ENCODE measurements around the gene RIMBP2. TPM values are rescaled to one million over a fixed set of nuclear protein-coding genes. Genes with fewer than 3 reads are reported as not detected.
A peak's percentile ranks its signal among the peaks of the same experiment; 100 is the strongest.

The RIMBP2 gene
- polyA plus RNA-seq, 1 donor from 2014 or later: 14.6 TPM

DNA sequence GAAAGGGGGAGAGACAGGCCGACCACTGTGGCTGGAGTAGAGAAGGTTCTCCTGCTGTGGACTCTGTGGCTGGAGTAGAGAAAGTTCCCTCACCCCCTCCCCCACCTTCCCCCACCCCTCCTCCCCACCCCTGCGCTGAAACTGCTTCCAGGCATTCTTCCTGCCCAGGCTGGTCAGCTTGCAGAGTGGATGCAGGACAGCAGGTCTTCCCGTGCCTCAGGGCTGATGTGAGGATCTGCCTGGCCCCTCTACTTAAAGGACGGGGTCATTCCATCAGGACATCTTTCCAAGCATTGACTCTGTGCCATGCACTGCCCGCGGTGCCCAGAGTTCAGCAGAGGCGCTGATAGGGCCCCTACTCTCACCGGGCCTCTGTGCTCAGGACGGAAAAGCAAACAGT lies 13.2 kb upstream of the RIMBP2 start:
- Histone ChIP-seq H3K4me2 (ENCODE audit: low read length) (no peak overlapping the region), H3K36me3 (ENCODE audit: insufficient read depth, low read length) (no peaks in the 10 kb centered on the region), H3K27me3 (ENCODE audit: insufficient read depth, low read depth, low read length) (no peaks in the 10 kb centered on the region), H2AFZ (ENCODE audit: low read depth, low read length) (no peak overlapping the region), H3K9me3 (ENCODE audit: low read length) (peaks cover 3% of the 10 kb centered on the region), H3K4me3 (ENCODE audit: low read length) (no peak overlapping the region), H3K27ac (ENCODE audit: low read length) (no peak overlapping the region), H4K20me1 (ENCODE audit: insufficient read depth) (no peaks in the 10 kb centered on the region), H3K9me2 (ENCODE audit: insufficient read depth, low read length) (no peaks in the 10 kb centered on the region), H3F3A (ENCODE audit: insufficient read depth, low read length, poor library complexity, severe bottlenecking) (no peaks in the 10 kb centered on the region), H3K79me2 (replicated peaks; ENCODE audit: insufficient read depth, low read length) (no peaks in the 10 kb centered on the region), H3K9ac (ENCODE audit: low read length) (no peak overlapping the region)
- TF ChIP-seq SMC3 (conservative IDR thresholded peaks at IDR 0.05; ENCODE audit: poor library complexity): no peak

DNA sequence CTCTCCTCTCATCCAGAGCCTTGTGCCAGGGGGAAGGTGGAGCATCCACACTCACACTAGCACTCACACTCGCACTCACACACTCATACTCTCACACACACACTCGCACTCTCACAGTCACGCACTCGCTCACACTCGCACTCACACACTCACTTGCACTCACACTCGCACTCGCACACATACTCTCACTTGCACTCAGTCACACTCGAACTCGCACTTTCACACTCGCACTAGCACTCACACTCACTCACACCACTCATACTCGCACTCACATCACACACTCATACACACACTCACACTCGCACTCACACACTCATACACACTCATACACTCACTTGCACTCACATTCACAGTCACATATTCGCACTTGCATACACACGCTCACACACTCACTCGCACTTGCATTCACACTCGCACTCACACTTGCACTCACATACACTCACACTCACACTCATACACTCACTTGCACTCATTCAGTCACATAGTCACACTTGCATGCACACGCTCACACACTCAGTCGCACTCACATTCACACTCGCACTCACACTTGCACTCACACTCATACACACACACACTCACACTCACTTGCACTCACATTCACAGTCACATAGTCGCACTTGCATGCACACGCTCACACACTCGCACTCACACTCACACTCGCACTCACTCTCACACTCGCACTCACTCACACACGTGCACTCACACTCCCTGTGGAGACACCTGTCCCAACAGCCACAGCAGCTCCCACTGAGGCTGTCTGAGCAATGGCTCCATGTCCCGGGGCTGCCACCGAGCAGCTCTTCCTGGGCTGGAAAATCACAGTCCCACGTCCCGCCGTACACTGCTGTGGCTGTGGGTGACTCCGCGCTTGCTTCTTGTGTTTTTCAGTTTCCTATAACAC lies 12.3 kb upstream of the RIMBP2 start:
- Histone ChIP-seq H3K9me2 (ENCODE audit: insufficient read depth, low read length) (no peaks in the 10 kb centered on the region), H3F3A (ENCODE audit: insufficient read depth, low read length, poor library complexity, severe bottlenecking) (no peaks in the 10 kb centered on the region), H4K20me1 (ENCODE audit: insufficient read depth) (no peaks in the 10 kb centered on the region), H3K9me3 (ENCODE audit: low read length) (peaks cover 3% of the 10 kb centered on the region), H3K4me2 (ENCODE audit: low read length) (no peak overlapping the region), H3K9ac (ENCODE audit: low read length) (no peak overlapping the region), H3K27ac (ENCODE audit: low read length) (no peak overlapping the region), H3K79me2 (replicated peaks; ENCODE audit: insufficient read depth, low read length) (no peaks in the 10 kb centered on the region), H2AFZ (ENCODE audit: low read depth, low read length) (no peak overlapping the region), H3K27me3 (ENCODE audit: insufficient read depth, low read depth, low read length) (no peaks in the 10 kb centered on the region), H3K36me3 (ENCODE audit: insufficient read depth, low read length) (no peaks in the 10 kb centered on the region), H3K4me3 (ENCODE audit: low read length) (no peak overlapping the region)
- TF ChIP-seq EZH2 (IDR thresholded peaks at IDR 0.05; ENCODE audit: borderline replicate concordance, insufficient read depth, low read length, poor library complexity, severe bottlenecking) (no peak), EP300 (conservative IDR thresholded peaks at IDR 0.05; ENCODE audit: poor library complexity, severe bottlenecking) (no peak), POLR2AphosphoS5 (IDR thresholded peaks at IDR 0.05) (peak; percentile 58), RAD21 (conservative IDR thresholded peaks at IDR 0.05) (no peak), TAF1 (IDR thresholded peaks at IDR 0.05; ENCODE audit: low read depth) (no peak), SMC3 (conservative IDR thresholded peaks at IDR 0.05; ENCODE audit: poor library complexity) (no peak)
- TF ChIP-seq, protein P1, sequence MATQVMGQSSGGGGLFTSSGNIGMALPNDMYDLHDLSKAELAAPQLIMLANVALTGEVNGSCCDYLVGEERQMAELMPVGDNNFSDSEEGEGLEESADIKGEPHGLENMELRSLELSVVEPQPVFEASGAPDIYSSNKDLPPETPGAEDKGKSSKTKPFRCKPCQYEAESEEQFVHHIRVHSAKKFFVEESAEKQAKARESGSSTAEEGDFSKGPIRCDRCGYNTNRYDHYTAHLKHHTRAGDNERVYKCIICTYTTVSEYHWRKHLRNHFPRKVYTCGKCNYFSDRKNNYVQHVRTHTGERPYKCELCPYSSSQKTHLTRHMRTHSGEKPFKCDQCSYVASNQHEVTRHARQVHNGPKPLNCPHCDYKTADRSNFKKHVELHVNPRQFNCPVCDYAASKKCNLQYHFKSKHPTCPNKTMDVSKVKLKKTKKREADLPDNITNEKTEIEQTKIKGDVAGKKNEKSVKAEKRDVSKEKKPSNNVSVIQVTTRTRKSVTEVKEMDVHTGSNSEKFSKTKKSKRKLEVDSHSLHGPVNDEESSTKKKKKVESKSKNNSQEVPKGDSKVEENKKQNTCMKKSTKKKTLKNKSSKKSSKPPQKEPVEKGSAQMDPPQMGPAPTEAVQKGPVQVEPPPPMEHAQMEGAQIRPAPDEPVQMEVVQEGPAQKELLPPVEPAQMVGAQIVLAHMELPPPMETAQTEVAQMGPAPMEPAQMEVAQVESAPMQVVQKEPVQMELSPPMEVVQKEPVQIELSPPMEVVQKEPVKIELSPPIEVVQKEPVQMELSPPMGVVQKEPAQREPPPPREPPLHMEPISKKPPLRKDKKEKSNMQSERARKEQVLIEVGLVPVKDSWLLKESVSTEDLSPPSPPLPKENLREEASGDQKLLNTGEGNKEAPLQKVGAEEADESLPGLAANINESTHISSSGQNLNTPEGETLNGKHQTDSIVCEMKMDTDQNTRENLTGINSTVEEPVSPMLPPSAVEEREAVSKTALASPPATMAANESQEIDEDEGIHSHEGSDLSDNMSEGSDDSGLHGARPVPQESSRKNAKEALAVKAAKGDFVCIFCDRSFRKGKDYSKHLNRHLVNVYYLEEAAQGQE (IDR thresholded peaks at IDR 0.05; ENCODE audit: borderline replicate concordance): no peak
- TF ChIP-seq, protein P2, sequence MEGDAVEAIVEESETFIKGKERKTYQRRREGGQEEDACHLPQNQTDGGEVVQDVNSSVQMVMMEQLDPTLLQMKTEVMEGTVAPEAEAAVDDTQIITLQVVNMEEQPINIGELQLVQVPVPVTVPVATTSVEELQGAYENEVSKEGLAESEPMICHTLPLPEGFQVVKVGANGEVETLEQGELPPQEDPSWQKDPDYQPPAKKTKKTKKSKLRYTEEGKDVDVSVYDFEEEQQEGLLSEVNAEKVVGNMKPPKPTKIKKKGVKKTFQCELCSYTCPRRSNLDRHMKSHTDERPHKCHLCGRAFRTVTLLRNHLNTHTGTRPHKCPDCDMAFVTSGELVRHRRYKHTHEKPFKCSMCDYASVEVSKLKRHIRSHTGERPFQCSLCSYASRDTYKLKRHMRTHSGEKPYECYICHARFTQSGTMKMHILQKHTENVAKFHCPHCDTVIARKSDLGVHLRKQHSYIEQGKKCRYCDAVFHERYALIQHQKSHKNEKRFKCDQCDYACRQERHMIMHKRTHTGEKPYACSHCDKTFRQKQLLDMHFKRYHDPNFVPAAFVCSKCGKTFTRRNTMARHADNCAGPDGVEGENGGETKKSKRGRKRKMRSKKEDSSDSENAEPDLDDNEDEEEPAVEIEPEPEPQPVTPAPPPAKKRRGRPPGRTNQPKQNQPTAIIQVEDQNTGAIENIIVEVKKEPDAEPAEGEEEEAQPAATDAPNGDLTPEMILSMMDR (IDR thresholded peaks at IDR 0.05; ENCODE audit: poor library complexity, severe bottlenecking): no peak

All from neural cell (in vitro differentiated cells).